KMS-11 (cell line): ENCODE measurements around the gene SLC25A29.

Experiments used
- H2AFZ ChIP-seq: fragments of 200-600 bp; sonication (generic); 2 replicates; pipeline ENCODE4 v1.6.1; 2016; ENCODE audit warnings: antibody characterized with exemption, mixed run types, low read depth
- H3K27ac ChIP-seq: fragments of 200-600 bp; sonication (generic); 2 replicates; pipeline ENCODE4 v1.6.1; 2016; ENCODE audit warnings: mild to moderate bottlenecking, mixed run types
- H3K27me3 ChIP-seq: fragments of 200-600 bp; sonication (generic); 2 replicates; pipeline ENCODE4 v1.6.1; 2017; ENCODE audit warnings: mild to moderate bottlenecking, low read depth, mixed run types, moderate library complexity; ENCODE audit not compliant: insufficient read depth
- H3K36me3 ChIP-seq: fragments of 200-600 bp; sonication (generic); 2 replicates; pipeline ENCODE4 v1.6.1; 2017; ENCODE audit warnings: mild to moderate bottlenecking, mixed run types; ENCODE audit not compliant: insufficient read depth
- H3K4me1 ChIP-seq: fragments of 200-600 bp; sonication (generic); 2 replicates; pipeline ENCODE4 v1.6.1; 2016; ENCODE audit warnings: mild to moderate bottlenecking, low read depth, mixed run types; ENCODE audit not compliant: poor library complexity, severe bottlenecking
- H3K4me2 ChIP-seq: fragments of 200-600 bp; sonication (generic); 2 replicates; pipeline ENCODE4 v1.7.0; 2016; ENCODE audit warnings: mild to moderate bottlenecking, mixed run types
- H3K4me3 ChIP-seq: fragments of 200-600 bp; sonication (generic); IDR thresholded peaks from 2 replicates; pipeline ENCODE4 v1.6.1; 2017; ENCODE audit warnings: low read depth, low read length, mixed read lengths; ENCODE audit not compliant: insufficient read depth
- H3K79me2 ChIP-seq: fragments of 200-600 bp; sonication (generic); 2 replicates; pipeline ENCODE4 v1.6.1; 2016; ENCODE audit warnings: low read depth, mixed run types; ENCODE audit not compliant: insufficient read depth
- H3K9ac ChIP-seq: fragments of 200-600 bp; sonication (generic); 2 replicates; pipeline ENCODE4 v1.6.1; 2016; ENCODE audit warnings: mild to moderate bottlenecking, mixed run types
- H4K20me1 ChIP-seq: fragments of 200-600 bp; sonication (generic); 2 replicates; pipeline ENCODE4 v1.6.1; 2016; ENCODE audit warnings: mild to moderate bottlenecking, mixed run types; ENCODE audit not compliant: insufficient read depth
- CTCF ChIP-seq: fragments of 200-600 bp; sonication (generic); conservative IDR thresholded peaks from 2 replicates; pipeline ENCODE4 v1.6.1; 2017; ENCODE audit warnings: low read depth, mild to moderate bottlenecking, antibody characterized with exemption, low read length, moderate library complexity, mixed read lengths

The SLC25A29 gene

DNA sequence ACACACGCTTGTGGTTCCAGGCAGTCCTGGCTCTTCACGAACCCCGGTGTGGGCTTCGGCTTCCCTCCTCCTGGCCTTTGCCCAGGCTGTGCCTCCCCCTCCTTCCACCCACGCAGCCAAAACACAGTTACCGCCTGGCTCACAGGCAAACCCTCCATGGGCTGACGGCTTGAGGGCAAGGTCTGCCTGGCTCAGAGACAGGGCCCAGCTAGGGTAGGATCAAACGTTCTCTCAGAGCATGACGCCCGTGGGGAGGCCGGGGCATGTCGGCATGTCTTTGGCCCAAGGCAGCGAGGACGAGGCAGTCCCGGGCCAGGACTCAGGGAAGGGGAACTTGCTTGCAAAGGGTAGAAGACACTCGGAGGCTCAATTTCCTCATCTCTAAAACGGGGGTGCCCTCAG is 19.0 kb upstream of the SLC25A29 start:
- no peaks in the 10 kb centered on the region for H3K27me3 ChIP-seq
- H3K4me3 ChIP-seq: no peak overlapping the region
- no peaks in the 10 kb centered on the region for H3K79me2 ChIP-seq
- no peak for TF ChIP-seq CTCF
- H3K4me2 ChIP-seq: no peak overlapping the region
- no peak overlapping the region for H2AFZ ChIP-seq
- H3K9ac ChIP-seq: no peak overlapping the region
- H3K27ac ChIP-seq: no peak overlapping the region
- no peaks in the 10 kb centered on the region for H3K36me3 ChIP-seq
- H4K20me1 ChIP-seq: no peaks in the 10 kb centered on the region
- no peaks in the 10 kb centered on the region for H3K4me1 ChIP-seq

DNA sequence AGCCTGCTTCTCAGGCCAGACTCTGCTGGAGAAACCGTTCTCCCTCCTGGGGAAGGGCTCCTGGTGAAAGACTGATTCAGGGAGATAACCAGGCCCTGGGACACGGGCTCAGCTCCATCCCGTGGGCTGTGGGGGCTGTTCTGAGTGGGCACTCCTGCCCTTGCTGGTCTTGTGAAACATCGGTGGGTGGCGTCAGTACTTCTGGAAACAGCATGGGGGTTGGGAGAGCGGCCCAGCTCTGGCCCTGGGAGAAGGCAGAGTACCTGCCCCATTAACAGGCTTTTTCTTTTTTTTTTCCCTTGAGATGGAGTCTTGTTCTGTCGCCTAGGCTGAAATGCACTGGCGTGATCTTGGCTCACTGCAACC is 17.7 kb upstream of the SLC25A29 start:
- no peak for TF ChIP-seq CTCF
- Histone ChIP-seq H3K9ac (no peak overlapping the region), H3K36me3 (no peaks in the 10 kb centered on the region), H3K4me2 (no peak overlapping the region), H3K4me3 (no peak overlapping the region), H4K20me1 (no peaks in the 10 kb centered on the region), H2AFZ (no peak overlapping the region), H3K27me3 (no peaks in the 10 kb centered on the region), H3K4me1 (no peaks in the 10 kb centered on the region), H3K27ac (no peak overlapping the region), H3K79me2 (no peaks in the 10 kb centered on the region)

DNA sequence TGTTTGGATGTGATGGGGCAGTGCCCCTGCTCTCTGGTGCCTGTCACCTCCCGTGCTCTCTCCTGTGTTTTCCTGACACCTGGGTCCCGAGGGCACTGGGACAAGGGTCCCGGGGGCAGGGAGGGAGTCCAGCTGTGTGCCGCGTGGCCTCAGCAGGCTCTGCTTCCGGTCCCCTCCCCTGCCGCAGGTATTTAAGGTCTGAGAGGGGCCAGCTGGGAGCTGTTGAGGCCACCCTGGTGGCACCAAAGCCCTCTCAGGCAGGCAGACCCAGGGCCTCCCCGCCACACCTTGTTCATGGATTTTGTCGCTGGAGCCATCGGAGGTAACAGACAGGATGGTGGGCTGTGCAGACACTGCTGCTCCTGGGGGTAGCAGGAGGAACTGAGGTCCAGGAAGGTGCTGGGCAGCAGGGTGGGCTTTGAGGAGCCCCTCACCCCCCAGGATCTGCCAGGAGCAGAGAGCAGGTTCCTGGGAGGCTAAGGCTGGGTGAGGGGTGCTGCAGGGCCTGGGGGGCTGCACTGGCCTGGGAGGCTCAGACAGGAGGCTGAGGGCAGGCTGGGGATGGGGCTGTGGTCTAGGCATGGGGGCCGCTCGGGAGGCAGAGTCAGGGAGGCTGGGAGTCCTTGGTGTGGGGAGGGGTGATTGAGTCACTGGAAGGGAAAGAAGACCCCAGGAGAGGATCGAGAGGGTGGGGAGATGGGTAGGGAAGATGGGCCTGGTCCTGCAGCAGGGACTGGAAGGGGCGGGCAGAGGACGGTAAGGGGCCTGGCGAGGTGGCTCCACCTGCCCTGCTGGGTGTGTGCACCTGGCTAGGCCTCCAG is 17.1 kb upstream of the SLC25A29 start, which contains the start of gene SLC25A47:
Gene SLC25A47, plus strand, starts transcription at position 219 of the 821 bp plus-strand sequence. Its CDS starts 76 bp downstream, at position 295.
- Histone ChIP-seq H2AFZ (no peak within 1 kb of the TSS), H3K9ac (no peak within 1 kb of the TSS), H3K27ac (no peak within 1 kb of the TSS), H3K36me3 (no peaks in the 10 kb centered on the region), H3K4me2 (no peak within 1 kb of the TSS), H3K79me2 (no peaks in the 10 kb centered on the region), H4K20me1 (no peaks in the 10 kb centered on the region), H3K4me1 (no peaks in the 10 kb centered on the region), H3K4me3 (no peak within 1 kb of the TSS), H3K27me3 (no peaks in the 10 kb centered on the region)
- TF ChIP-seq CTCF: no peak

DNA sequence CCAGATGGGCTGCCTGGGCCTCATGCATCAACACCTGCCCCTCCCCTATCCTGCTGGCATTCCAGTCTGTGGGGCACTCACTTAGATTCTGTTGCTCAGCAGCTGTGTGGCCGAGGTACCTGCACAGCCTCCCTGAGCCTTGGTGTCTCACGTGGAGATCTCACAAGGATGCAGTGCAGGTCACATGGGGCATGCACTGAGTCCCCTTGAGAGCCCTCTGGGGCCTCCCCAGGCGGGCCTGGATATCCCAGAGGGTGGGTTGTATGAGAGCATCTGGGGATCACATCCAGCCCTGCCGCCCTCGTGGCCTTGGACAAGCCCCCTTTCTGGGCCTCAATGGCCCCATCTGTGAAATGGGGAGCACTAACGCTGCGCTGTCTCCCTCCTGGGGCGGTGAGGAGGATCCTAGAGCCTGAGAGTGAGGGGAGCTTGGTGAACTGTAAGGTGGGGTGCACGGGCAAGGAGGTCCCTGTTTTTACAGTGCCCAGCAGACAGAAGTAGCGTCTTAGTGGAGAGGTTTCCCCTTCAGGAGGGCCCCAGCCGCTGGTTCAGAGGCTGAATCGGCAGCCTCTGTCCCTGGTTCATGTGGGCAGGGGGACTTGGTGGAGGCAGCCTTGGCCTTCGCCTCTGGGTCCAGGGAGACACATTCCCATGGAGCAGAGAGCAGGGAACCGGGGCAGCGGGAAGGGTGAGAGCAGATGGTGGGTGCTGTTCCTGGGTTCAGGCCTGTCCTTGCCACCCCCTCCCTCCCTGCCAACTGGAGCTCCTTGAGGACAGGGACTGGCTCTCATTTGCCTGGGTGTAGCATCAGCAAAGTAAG is 16.1 kb upstream of the SLC25A29 start:
- no peak overlapping the region for H2AFZ ChIP-seq
- H3K36me3 ChIP-seq: no peaks in the 10 kb centered on the region
- no peak overlapping the region for H3K27ac ChIP-seq
- no peak for TF ChIP-seq CTCF
- no peaks in the 10 kb centered on the region for H3K27me3 ChIP-seq
- no peak overlapping the region for H3K4me2 ChIP-seq
- H4K20me1 ChIP-seq: no peaks in the 10 kb centered on the region
- no peak overlapping the region for H3K4me3 ChIP-seq
- no peak overlapping the region for H3K9ac ChIP-seq
- no peaks in the 10 kb centered on the region for H3K79me2 ChIP-seq
- no peaks in the 10 kb centered on the region for H3K4me1 ChIP-seq
